Stimulated activated naive CD8-positive, alpha-beta T cell treated with anti-CD3 and anti-CD28 coated beads, Interleukin-15, amount 100 ng/mL, for 72 hours (primary cell): ENCODE data around the gene KHDRBS1.
"Not testable (repeated sequence)": the region's sequence is repeated elsewhere in the genome, so short reads cannot be mapped to it uniquely, and the experiment has no call there.

Experiments used
- ATAC-seq: fragments of 150-1000 bp; cut with Tn5 transposase; 2 replicates; pipeline ENCODE4 v1.10.0; 2021; ENCODE audit warnings: mild to moderate bottlenecking, moderate library complexity
- DNase-seq, 2 donors: peaks; one replicate each; pipeline ENCODE4 v3.0.0; 2021 to 2022
- H3K27ac Mint-ChIP-seq, 2 donors: one replicate each; pipeline ENCODE4 v1.8.0; 2022; ENCODE audit warnings: mild to moderate bottlenecking in 2 of 2, mixed read lengths in 2 of 2, moderate library complexity in 2 of 2
- H3K27me3 Mint-ChIP-seq: one replicate; pipeline ENCODE4 v1.8.0; 2022; ENCODE audit warnings: mixed read lengths
- H3K4me1 Mint-ChIP-seq: one replicate; pipeline ENCODE4 v1.8.0; 2022; ENCODE audit warnings: mild to moderate bottlenecking, mixed read lengths
- H3K4me3 Mint-ChIP-seq, 2 donors: one replicate each; pipeline ENCODE4 v1.8.0; 2022; ENCODE audit warnings: mild to moderate bottlenecking in 2 of 2, mixed read lengths in 2 of 2, moderate library complexity in 1 of 2
- H3K9me3 Mint-ChIP-seq, 2 donors: one replicate each; pipeline ENCODE4 v1.8.0; 2022; ENCODE audit warnings: mixed read lengths in 2 of 2

KHDRBS1 gene

DNA sequence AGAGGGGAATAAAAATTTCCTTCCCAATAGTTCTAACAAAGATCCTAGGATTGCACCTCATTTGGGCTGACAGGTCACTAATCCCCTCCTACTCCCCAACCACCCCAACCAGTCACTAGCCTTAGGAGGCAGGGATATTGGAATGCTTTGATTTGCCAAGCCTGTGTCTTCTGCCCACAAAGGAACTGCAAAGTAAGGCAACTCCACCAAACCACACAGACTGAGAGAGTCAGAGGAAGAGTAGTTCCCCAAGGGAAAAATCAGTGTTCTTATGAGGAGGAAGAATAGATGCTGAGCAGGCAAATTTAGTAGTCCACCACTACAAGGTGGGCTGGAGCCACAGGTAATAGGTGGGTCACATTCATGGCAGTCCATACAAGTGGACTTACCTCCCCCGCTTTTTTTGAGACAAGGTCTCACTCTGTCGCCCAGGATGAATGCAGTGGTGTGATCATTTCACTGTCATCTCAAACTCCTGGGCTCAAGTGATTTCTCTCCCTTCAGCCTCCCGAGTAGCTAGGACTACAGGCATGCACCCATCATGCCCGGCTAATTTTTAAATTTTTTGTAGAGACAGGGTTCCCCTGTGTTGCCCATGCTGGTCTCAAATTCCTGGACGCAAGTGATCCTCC is 55.4 kb downstream of the KHDRBS1 start:
- ATAC-seq (no peak), DNase-seq (no peak)
- no peaks in the 10 kb centered on the region for H3K9me3 Mint-ChIP-seq
- H3K4me1 Mint-ChIP-seq = peaks cover 27% of the 10 kb centered on the region
- H3K27me3 Mint-ChIP-seq = no peaks in the 10 kb centered on the region
- no peak overlapping the region for H3K27ac Mint-ChIP-seq
- H3K4me3 Mint-ChIP-seq = no peak overlapping the region

DNA sequence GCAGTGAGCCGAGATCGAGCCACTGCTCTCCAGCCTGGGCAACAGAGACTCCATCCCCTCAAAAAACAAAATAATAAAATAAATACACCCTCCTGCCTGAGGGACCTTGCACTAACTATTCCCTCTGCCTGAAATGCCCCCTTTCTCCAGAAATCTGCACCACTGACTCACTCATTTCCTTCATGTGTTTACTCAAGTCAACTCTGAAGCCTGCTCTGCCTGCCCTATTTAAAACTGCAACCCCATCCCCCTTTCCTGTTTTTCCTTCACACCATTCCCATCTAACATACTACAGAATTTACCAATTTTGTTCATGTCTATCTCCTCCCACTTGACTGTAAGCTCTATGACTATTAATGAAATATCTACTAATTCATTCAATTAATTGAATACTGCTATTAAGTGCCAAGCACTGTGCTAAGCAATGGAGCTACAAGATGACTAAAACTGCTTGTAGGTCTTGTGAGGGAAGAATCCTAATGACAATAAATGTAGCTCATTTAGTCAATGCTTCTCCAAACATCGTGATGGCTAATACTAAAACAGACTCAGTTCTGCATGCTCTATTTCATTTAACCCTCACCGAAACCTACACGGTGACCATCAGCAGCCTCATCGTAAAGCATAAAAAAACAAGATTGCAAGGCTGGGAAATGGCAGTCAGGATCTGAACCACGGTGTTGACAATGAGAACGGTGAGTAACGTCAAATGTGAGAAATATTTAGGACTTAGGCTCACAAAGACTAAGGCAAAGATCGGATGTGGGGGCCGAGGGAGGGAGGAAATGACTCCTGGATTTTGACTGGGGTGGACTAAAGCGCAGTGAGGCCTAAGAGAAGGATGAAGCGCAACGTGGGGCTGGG is 58.3 kb downstream of the KHDRBS1 start:
- peak overlapping the region; percentile 86 to 98 for H3K4me3 Mint-ChIP-seq
- DNase-seq (no peak), ATAC-seq (peak; percentile 55)
- H3K4me1 Mint-ChIP-seq = peaks cover 39% of the 10 kb centered on the region
- H3K27me3 Mint-ChIP-seq = no peaks in the 10 kb centered on the region
- peak overlapping the region; percentile 86 to 95 for H3K27ac Mint-ChIP-seq
- no peaks in the 10 kb centered on the region for H3K9me3 Mint-ChIP-seq

DNA sequence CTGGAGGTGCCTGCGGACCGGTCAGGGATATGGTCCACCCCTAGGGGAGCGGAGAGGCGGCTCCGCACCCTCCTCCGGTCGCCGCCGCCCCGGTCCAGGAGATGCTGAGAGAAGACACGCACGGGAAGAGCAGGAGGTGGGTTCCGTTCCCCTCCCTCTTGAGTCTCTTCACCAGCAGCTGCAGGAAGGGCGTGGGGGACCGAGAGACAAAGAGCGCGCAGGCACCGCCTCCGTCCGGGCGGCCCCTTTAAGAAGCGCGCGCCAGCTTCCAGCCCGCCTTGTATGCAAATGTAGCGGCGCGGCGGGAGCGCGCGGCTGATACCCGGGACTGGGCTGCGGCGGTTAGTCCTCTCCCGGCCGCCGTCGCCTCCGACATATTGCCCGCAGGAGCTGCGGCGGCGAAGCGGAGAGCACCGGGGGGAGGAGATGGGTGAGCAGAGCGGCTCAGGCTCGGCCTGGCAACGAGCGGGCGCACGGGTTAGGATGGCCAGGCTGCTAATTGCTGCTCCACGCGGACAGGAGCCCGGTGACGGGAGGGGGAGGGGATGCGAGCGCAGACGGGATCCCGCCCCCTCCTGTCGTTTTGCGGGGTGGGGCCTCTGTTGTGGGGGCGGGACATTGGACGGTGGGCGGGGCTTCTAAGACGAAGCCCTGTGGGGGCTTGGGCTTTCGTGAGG is 59.1 kb downstream of the KHDRBS1 start, which contains the start of gene TMEM39B:
Gene TMEM39B, plus strand, starts transcription at position 318 of the 677 bp plus-strand sequence. Its CDS starts 109 bp downstream, at position 427.
- peak within 1 kb of the TSS; percentile 86 to 95 for H3K27ac Mint-ChIP-seq
- DNase-seq (peak; percentile 95 to 96), ATAC-seq (peak; percentile 95)
- H3K9me3 Mint-ChIP-seq = no peaks in the 10 kb centered on the region
- peaks cover 44% of the 10 kb centered on the region for H3K4me1 Mint-ChIP-seq
- H3K27me3 Mint-ChIP-seq = no peaks in the 10 kb centered on the region
- H3K4me3 Mint-ChIP-seq = peak within 1 kb of the TSS; percentile 86 to 98

DNA sequence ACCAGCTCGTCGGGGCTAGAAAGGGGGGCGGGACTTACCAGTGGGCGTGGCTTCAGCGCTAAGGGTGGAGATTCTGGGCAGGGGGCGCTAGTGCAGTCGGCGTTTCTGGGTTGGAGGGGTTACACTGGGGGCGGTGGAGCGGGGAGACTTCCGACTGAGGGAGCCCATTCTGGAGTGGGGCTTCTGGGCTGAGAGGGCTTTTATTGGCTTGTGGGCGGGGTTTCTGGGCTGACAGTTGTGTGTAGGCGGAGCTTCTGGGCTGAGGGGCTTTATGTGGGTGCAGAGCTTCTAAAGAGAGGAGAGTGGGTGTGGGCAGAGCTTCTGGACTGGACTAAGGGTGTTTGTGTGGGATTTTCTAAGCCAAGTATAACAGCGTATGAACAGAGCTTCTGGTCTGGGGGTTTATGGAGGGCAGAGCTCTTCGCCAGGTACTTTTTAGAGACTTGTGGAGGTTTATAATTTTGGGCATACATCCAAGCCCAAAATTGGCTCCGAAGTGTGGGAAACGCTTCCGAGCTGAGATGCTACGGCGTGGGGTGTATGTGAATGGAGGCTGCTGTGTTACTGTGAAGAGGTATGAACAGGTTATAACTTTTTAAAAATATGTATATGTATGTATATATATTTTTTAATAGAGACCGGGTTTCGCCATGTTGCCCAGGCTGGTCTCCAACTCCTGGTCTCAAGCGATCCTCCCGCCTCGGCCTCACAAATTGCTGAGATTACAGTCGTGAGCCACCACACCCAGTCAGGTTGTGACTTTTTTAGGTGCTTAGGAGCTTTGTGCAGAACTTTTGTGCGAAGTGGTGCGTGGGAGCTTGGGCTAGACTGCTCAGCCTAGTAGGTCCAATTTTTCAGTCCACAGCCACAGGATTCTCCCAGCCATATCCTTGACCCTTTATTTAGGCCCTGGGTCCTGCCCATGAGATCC is 59.9 kb downstream of the KHDRBS1 start:
- Mint-ChIP-seq H3K27me3 (no peaks in the 10 kb centered on the region), H3K27ac (peak overlapping the region; percentile 72 to 95), H3K4me3 (peak overlapping the region; percentile 86 to 98), H3K9me3 (no peaks in the 10 kb centered on the region), H3K4me1 (peaks cover 44% of the 10 kb centered on the region)
- ATAC-seq (peak; percentile 26), DNase-seq (no peak)

DNA sequence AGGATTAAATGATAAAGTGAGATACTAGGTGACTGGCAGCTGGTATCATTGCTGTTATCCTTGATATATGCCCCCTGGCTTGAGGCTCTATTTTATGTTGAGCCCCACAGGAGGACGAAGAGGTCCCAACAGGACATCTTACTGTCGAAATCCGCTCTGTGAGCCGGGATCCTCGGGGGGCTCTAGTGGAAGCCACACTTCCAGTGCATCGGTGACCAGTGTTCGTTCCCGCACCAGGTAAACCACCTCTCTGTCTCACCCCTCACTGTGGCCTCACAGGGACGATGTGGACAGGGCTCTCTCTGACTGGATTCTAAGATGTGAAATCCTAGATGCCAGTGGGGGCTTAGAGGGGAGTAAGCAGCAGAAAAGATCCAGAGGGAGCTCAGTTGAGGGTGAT is 61.2 kb downstream of the KHDRBS1 start:
- no peak overlapping the region for H3K4me3 Mint-ChIP-seq
- H3K9me3 Mint-ChIP-seq = no peaks in the 10 kb centered on the region
- no peak overlapping the region for H3K27ac Mint-ChIP-seq
- H3K27me3 Mint-ChIP-seq = no peaks in the 10 kb centered on the region
- peaks cover 44% of the 10 kb centered on the region for H3K4me1 Mint-ChIP-seq
- ATAC-seq (no peak), DNase-seq (no peak)

DNA sequence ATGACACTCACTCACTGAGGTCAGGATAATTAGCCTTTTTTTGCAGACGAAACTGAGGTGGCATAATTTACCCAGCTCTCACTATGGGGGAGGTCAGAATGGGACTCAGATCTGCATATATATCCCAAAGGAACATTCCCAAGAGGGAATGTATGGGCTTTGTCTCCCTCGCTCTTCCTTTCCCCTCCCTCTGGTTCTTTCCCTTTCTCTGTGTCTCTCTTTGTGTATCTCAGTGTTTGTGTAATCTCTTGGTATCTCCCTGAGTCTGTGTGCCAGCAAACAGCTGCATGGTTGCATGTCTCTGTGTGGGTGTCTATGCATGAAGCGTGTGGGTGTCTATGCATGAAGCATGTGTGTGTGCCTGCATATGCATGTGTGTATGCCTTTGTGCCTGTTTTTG is 63.8 kb downstream of the KHDRBS1 start:
- DNase-seq (no peak), ATAC-seq (no peak)
- H3K4me1 Mint-ChIP-seq = peaks cover 41% of the 10 kb centered on the region
- H3K4me3 Mint-ChIP-seq = no peak overlapping the region
- no peaks in the 10 kb centered on the region for H3K9me3 Mint-ChIP-seq
- peak overlapping the region; percentile 3 to 70 for H3K27ac Mint-ChIP-seq
- H3K27me3 Mint-ChIP-seq = no peaks in the 10 kb centered on the region

DNA sequence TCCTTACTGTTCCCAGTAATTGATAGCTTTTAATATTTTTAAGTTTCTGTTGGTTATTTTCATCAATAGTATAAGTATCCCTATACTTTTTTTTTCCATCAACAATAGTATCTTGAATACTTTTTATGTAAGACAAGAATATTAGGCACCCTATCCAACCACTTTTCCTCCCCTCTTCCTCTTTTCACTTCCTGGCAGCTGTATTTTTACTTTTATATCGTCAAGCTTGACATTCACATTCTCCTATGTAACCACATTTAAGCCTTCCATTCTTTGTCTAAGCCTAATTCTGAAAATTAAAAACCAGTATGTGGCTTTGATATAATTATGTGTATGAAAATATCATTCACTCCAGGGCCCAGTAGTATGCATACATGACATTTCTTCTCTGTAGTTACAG is 68.4 kb downstream of the KHDRBS1 start:
- H3K4me1 Mint-ChIP-seq = peaks cover 12% of the 10 kb centered on the region
- H3K27ac Mint-ChIP-seq = peak overlapping the region in 1 of 2 donors; percentile 28
- no peaks in the 10 kb centered on the region for H3K9me3 Mint-ChIP-seq
- no peak overlapping the region for H3K4me3 Mint-ChIP-seq
- H3K27me3 Mint-ChIP-seq = no peaks in the 10 kb centered on the region
- ATAC-seq (no peak), DNase-seq (no peak)

DNA sequence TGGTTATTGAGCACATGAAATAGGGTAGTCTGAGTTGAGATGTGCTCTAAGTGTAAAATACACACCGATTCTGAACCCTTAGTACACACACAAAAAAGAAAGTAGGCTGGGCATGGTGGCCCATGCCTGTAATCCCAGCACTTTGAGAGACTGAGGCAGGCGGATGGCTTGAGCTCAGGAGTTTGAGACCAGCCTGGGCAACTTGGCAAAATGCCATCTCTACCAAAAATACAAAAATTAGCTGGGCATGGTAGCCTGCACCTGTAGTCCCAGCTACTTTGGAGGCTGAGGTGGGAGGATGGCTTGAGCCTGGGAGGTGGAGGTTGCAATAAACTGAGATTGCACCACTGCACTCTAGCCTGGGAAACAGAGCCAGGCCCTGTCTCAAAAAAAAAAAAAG is 72.7 kb downstream of the KHDRBS1 start:
- not testable (repeated sequence) for H3K27me3 Mint-ChIP-seq, H3K4me1 Mint-ChIP-seq, ATAC-seq, DNase-seq, H3K4me3 Mint-ChIP-seq, H3K27ac Mint-ChIP-seq, H3K9me3 Mint-ChIP-seq

DNA sequence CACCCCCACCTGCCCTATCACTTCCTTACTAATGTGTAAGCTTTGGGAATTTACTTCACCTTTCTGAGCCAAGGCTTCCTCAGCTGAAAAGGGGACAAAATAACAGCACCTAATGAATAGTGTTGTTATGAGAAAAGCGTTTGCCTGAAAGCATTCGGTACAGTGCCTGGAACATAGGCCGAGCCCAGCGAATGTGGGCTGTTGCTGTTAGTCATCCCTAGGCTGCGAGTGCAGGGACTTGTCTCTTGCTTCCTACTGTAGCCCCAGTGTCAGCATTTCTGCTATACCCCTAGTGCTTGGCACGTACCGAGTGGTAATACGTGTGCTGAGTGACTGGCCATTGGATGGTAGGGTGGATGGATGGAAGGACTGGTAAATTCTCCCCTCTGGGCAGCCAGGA is 77.5 kb downstream of the KHDRBS1 start:
- Mint-ChIP-seq H3K4me1 (no peaks in the 10 kb centered on the region), H3K4me3 (no peak overlapping the region), H3K27me3 (no peaks in the 10 kb centered on the region), H3K9me3 (no peaks in the 10 kb centered on the region), H3K27ac (no peak overlapping the region)
- DNase-seq = no peak
- ATAC-seq = no peak

DNA sequence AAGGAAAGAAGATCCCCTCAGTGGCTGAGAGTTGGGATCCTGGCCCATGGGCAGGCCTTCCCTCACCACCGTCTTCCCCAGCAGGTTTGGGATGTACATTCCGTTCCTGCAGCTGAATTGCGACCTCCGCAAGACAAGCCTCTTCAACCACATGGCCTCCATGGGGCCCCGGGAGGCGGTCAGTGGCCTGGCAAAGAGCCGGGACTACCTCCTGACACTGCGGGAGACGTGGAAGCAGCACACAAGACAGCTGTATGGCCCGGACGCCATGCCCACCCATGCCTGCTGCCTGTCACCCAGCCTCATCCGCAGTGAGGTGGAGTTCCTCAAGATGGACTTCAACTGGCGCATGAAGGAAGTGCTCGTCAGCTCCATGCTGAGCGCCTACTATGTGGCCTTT is 77.9 kb downstream of the KHDRBS1 start:
- DNase-seq (no peak), ATAC-seq (no peak)
- Mint-ChIP-seq H3K9me3 (no peaks in the 10 kb centered on the region), H3K27me3 (no peaks in the 10 kb centered on the region), H3K27ac (no peak overlapping the region), H3K4me3 (no peak overlapping the region), H3K4me1 (no peaks in the 10 kb centered on the region)
